Lung (tissue), 12 donors: ENCODE results near the gene PACRG. TPM values are rescaled to one million over a fixed set of nuclear protein-coding genes. Genes with fewer than 3 reads are reported as not detected.

ENCODE experiments used
- ATAC-seq: fragments of 200-7000 bp; cut with Tn5 transposase; one replicate; pipeline ENCODE4 v1.9.1; 2020; ENCODE audit warnings: moderate number of reproducible peaks; ENCODE audit not compliant: insufficient read depth, low FRiP score
- DNase-seq, 3 donors: peaks; one replicate each; pipeline ENCODE4 v3.0.0-alpha.2; 2013 to 2017
- H3K27ac ChIP-seq, 2 donors: one replicate each; pipeline ENCODE4 v1.5.1; 2013; ENCODE audit warnings: mild to moderate bottlenecking in 2 of 2, moderate library complexity in 2 of 2, control low read depth in 1 of 2, inconsistent platforms in 1 of 2, low read depth in 1 of 2, low read length in 1 of 2
- H3K27me3 ChIP-seq, 3 donors: one replicate each; pipeline ENCODE4 v1.5.1; 2013; ENCODE audit warnings: low read length in 2 of 3; ENCODE audit not compliant: control insufficient read depth in 3 of 3, insufficient read depth in 3 of 3
- H3K36me3 ChIP-seq, 4 donors: one replicate each; pipeline ENCODE4 v1.5.1; 2013; ENCODE audit warnings: low read length in 4 of 4, mild to moderate bottlenecking in 1 of 4, moderate library complexity in 1 of 4; ENCODE audit not compliant: control insufficient read depth in 4 of 4, insufficient read depth in 4 of 4
- H3K4me1 ChIP-seq, 5 donors: one replicate each; pipeline ENCODE4 v1.5.1; 2013; ENCODE audit warnings: low read length in 5 of 5, mild to moderate bottlenecking in 2 of 5, moderate library complexity in 1 of 5; ENCODE audit not compliant: control insufficient read depth in 5 of 5, insufficient read depth in 5 of 5
- H3K4me3 ChIP-seq: one replicate; pipeline ENCODE4 v1.5.1; 2013; ENCODE audit warnings: mild to moderate bottlenecking, control low read depth, moderate library complexity
- H3K9ac ChIP-seq, 2 donors: one replicate each; pipeline ENCODE4 v1.5.1; 2013; ENCODE audit warnings: low read length in 2 of 2, control low read depth in 1 of 2; ENCODE audit not compliant: insufficient read depth in 1 of 2
- H3K9me3 ChIP-seq, 4 donors: one replicate each; pipeline ENCODE4 v1.5.1; 2013; ENCODE audit warnings: low read length in 3 of 4, mild to moderate bottlenecking in 1 of 4, moderate library complexity in 1 of 4; ENCODE audit not compliant: control insufficient read depth in 4 of 4, insufficient read depth in 3 of 4
- CTCF ChIP-seq: IDR thresholded peaks from 2 replicates; pipeline ENCODE4 v1.5.1; 2012; ENCODE audit warnings: mild to moderate bottlenecking; ENCODE audit errors: control extremely low read depth, extremely low read depth
- WGBS, 2 donors: extraction: QIAGEN DNeasy Blood & Tissue Kit; methylation state at CpG; one replicate each; pipeline ENCODE4 v1.1.7; 2013; 5-methylcytosine and 5-hydroxymethylcytosine counted together
- polyA plus RNA-seq, 2 donors: library from polyadenylated mRNA; stranded (reverse); fragments of 200-250 nt; gene quantifications; one replicate each; pipeline ENCODE4 v1.2.1, GENCODE V29; 2013
- total RNA-seq, 2 donors: library from RNA; depleted of rRNA in 1 of 2; stranded (reverse); fragments of >200 nt in 1 of 2; gene quantifications; one replicate each; pipeline ENCODE4 v1.2.1, GENCODE V29; 2014 to 2021
- donor health status: control.
- donor health status: control.
- donor health status: Bipolar disorder and iron deficiency.
- donor health status: healthy.
- donor health status: DM: yes; HTN: yes; CAD: no.

Gene PACRG
- total and polyA plus RNA-seq, 4 donors = 3.8 to 26.6 (median 7.4) TPM

GRCh38 chr6:163237110-163237509 is 509.3 kb downstream of the PACRG start:
- no peak overlapping the region for H3K9ac ChIP-seq
- H3K4me3 ChIP-seq = no peak overlapping the region
- H3K27me3 ChIP-seq = no peaks in the 10 kb centered on the region
- DNase-seq = no peak
- no peak for TF ChIP-seq CTCF
- H3K27ac ChIP-seq = no peak overlapping the region
- no peaks in the 10 kb centered on the region for H3K9me3 ChIP-seq
- H3K36me3 ChIP-seq = no peaks in the 10 kb centered on the region
- H3K4me1 ChIP-seq = no peaks in the 10 kb centered on the region
- WGBS, 2 donors = 93 to 100% methylated on average over 2 of the region's 2 CpGs
- no peak for ATAC-seq

- 97 to 98% methylated on average over 19 of the region's 19 CpGs for WGBS, 2 donors
- Histone ChIP-seq H3K36me3 (no peaks in the 10 kb centered on the region), H3K4me3 (no peak overlapping the region), H3K27ac (no peak overlapping the region), H3K27me3 (no peaks in the 10 kb centered on the region), H3K9me3 (no peaks in the 10 kb centered on the region), H3K9ac (no peak overlapping the region), H3K4me1 (no peaks in the 10 kb centered on the region)
- DNase-seq (no peak), ATAC-seq (no peak)
- TF ChIP-seq CTCF = no peak
Observed at GRCh38 chr6:163239572-163240340, 512.0 kb downstream of the PACRG start.

- H3K4me3 ChIP-seq = no peak overlapping the region
- WGBS, 2 donors = 94 to 95% methylated on average over 17 of the region's 17 CpGs
- no peaks in the 10 kb centered on the region for H3K9me3 ChIP-seq
- no peaks in the 10 kb centered on the region for H3K4me1 ChIP-seq
- no peak for ATAC-seq
- no peak for TF ChIP-seq CTCF
- no peak for DNase-seq
- no peaks in the 10 kb centered on the region for H3K36me3 ChIP-seq
- H3K27ac ChIP-seq = no peak overlapping the region
- H3K27me3 ChIP-seq = no peaks in the 10 kb centered on the region
- no peak overlapping the region for H3K9ac ChIP-seq
Observed at GRCh38 chr6:163240556-163240955, 512.8 kb downstream of the PACRG start.

GRCh38 chr6:163241683-163242082 is 513.9 kb downstream of the PACRG start:
- Histone ChIP-seq H3K27me3 (no peaks in the 10 kb centered on the region), H3K4me1 (no peaks in the 10 kb centered on the region), H3K27ac (no peak overlapping the region), H3K36me3 (no peaks in the 10 kb centered on the region), H3K9ac (no peak overlapping the region), H3K4me3 (no peak overlapping the region), H3K9me3 (no peaks in the 10 kb centered on the region)
- ATAC-seq (no peak), DNase-seq (no peak)
- no peak for TF ChIP-seq CTCF
- WGBS, 2 donors = 77 to 87% methylated on average over 4 of the region's 4 CpGs
